ENCODE data around the gene CRY1.

- TF ChIP-seq CTCF (IDR thresholded peaks at IDR 0.05; ENCODE audit: low read depth, low read length) = no peak
- no peak for TF ChIP-seq MAX (IDR thresholded peaks at IDR 0.05; ENCODE audit: low read depth, low read length)
- no peak for TF ChIP-seq MYC (IDR thresholded peaks at IDR 0.05; ENCODE audit: low read depth, low read length)
- TF ChIP-seq POLR2A (IDR thresholded peaks at IDR 0.05; ENCODE audit: extremely low read depth, insufficient read length) = no peak
Measured at GRCh38 chr12:106945261-106945851, 148.0 kb downstream of the CRY1 start.

All from NB4 (cell line).